ENCODE data around the gene USP6NL.

USP6NL gene

GRCh38 chr10:11483201-11484148 is 128.0 kb downstream of the USP6NL start:
- TF ChIP-seq EZH2 (IDR thresholded peaks at IDR 0.05; ENCODE audit: borderline replicate concordance, low read depth, low read length, severe bottlenecking): no peak
- TF ChIP-seq CTCF (IDR thresholded peaks at IDR 0.05; ENCODE audit: borderline replicate concordance, extremely low read depth, low read length, poor library complexity, severe bottlenecking): no peak
- no peak overlapping the region for H3K4me2 ChIP-seq (ENCODE audit: insufficient read depth, low read length)

DNA sequence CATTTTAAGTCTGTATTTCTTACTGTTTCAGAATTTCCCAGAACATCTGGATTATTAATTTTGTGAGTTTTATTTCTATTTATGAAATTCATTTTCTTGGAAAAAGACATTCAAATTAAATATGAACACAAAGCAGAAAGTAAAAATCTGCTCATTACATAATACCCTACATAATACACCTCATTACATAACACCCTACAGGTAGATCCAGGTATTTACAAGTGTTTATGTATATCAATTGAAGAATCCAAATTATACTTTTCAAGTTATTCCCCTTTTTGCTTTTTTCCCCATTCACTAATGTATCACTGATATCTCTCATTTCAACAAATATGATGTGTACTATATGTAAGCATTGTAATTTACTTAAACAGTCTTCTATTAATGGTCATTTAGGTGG is 129.1 kb downstream of the USP6NL start:
- peaks cover 37% of the 10 kb centered on the region for H3K36me3 ChIP-seq (ENCODE audit: insufficient read depth, low read length)
- no peaks in the 10 kb centered on the region for H4K20me1 ChIP-seq (ENCODE audit: insufficient read depth, low read length)
- TF ChIP-seq CTCF (IDR thresholded peaks at IDR 0.05; ENCODE audit: borderline replicate concordance, extremely low read depth, low read length, poor library complexity, severe bottlenecking) (no peak), EZH2 (IDR thresholded peaks at IDR 0.05; ENCODE audit: borderline replicate concordance, low read depth, low read length, severe bottlenecking) (no peak)
- H3K9me3 ChIP-seq (ENCODE audit: insufficient read depth, low read length, severe bottlenecking): no peaks in the 10 kb centered on the region
- no peak overlapping the region for H3K4me3 ChIP-seq (ENCODE audit: low read depth in 1 of 2, low read length in 2 of 2)
- H3K4me1 ChIP-seq (ENCODE audit: insufficient read depth, low read length): no peaks in the 10 kb centered on the region; the same call in 1 of the 2 replicates
- H3K9ac ChIP-seq (ENCODE audit: low read depth, low read length): no peak overlapping the region
- no peak for ATAC-seq (ENCODE audit: insufficient read depth, low read depth)
- no peaks in the 10 kb centered on the region for H3K27me3 ChIP-seq (ENCODE audit: insufficient read depth, low read length, poor library complexity)
- no peak overlapping the region for H3K27ac ChIP-seq (ENCODE audit: low read length)
- H2AFZ ChIP-seq (ENCODE audit: low read depth, low read length): no peak overlapping the region
- no peak for DNase-seq
- H3K4me2 ChIP-seq (ENCODE audit: insufficient read depth, low read length): no peak overlapping the region
- H3K79me2 ChIP-seq (ENCODE audit: insufficient read depth, low read length): no peaks in the 10 kb centered on the region

More at GRCh38 chr10:11483201-11484148, 128.0 kb downstream of the USP6NL start:
- peaks cover 33% of the 10 kb centered on the region for H3K36me3 ChIP-seq (ENCODE audit: insufficient read depth, low read length)
- DNase-seq (no peak), ATAC-seq (ENCODE audit: insufficient read depth, low read depth) (no peak)
- H4K20me1 ChIP-seq (ENCODE audit: insufficient read depth, low read length): no peaks in the 10 kb centered on the region
- H3K9ac ChIP-seq (ENCODE audit: low read depth, low read length): no peak overlapping the region
- H3K4me1 ChIP-seq (ENCODE audit: insufficient read depth, low read length): no peaks in the 10 kb centered on the region; the same call in 1 of the 2 replicates
- H3K79me2 ChIP-seq (ENCODE audit: insufficient read depth, low read length): no peaks in the 10 kb centered on the region
- no peak overlapping the region for H3K4me3 ChIP-seq (ENCODE audit: low read depth in 1 of 2, low read length in 2 of 2)
- H2AFZ ChIP-seq (ENCODE audit: low read depth, low read length): no peak overlapping the region
- H3K9me3 ChIP-seq (ENCODE audit: insufficient read depth, low read length, severe bottlenecking): no peaks in the 10 kb centered on the region
- H3K27ac ChIP-seq (ENCODE audit: low read length): no peak overlapping the region
- H3K27me3 ChIP-seq (ENCODE audit: insufficient read depth, low read length, poor library complexity): no peaks in the 10 kb centered on the region

- no peak for DNase-seq
- no peaks in the 10 kb centered on the region for H3K9me3 ChIP-seq (ENCODE audit: insufficient read depth, low read length, severe bottlenecking)
- H3K4me1 ChIP-seq (ENCODE audit: insufficient read depth, low read length): no peaks in the 10 kb centered on the region; the same call in 1 of the 2 replicates
- peaks cover 40% of the 10 kb centered on the region for H3K36me3 ChIP-seq (ENCODE audit: insufficient read depth, low read length)
- no peak overlapping the region for H3K4me2 ChIP-seq (ENCODE audit: insufficient read depth, low read length)
- H3K79me2 ChIP-seq (ENCODE audit: insufficient read depth, low read length): no peaks in the 10 kb centered on the region
- H3K27ac ChIP-seq (ENCODE audit: low read length): no peak overlapping the region
- H3K27me3 ChIP-seq (ENCODE audit: insufficient read depth, low read length, poor library complexity): no peaks in the 10 kb centered on the region
- H2AFZ ChIP-seq (ENCODE audit: low read depth, low read length): no peak overlapping the region
- no peak for TF ChIP-seq EZH2 (IDR thresholded peaks at IDR 0.05; ENCODE audit: borderline replicate concordance, low read depth, low read length, severe bottlenecking)
- no peak for TF ChIP-seq CTCF (IDR thresholded peaks at IDR 0.05; ENCODE audit: borderline replicate concordance, extremely low read depth, low read length, poor library complexity, severe bottlenecking)
- peak; percentile 48; the same call in 2 of the 3 replicates for ATAC-seq (ENCODE audit: insufficient read depth, low read depth)
- no peak overlapping the region for H3K9ac ChIP-seq (ENCODE audit: low read depth, low read length)
- no peak overlapping the region for H3K4me3 ChIP-seq (ENCODE audit: low read depth in 1 of 2, low read length in 2 of 2)
- H4K20me1 ChIP-seq (ENCODE audit: insufficient read depth, low read length): no peaks in the 10 kb centered on the region
These were observed 130.8 kb downstream of the USP6NL start for GRCh38 chr10:11480687-11481086.

Data from DND-41 (cell line).